Measurements from ENCODE around the gene CYP1A2.

CYP1A2 gene

GRCh38 chr15:74790080-74790916 lies 41.7 kb downstream of the CYP1A2 start:
- DNase-seq (ENCODE audit: low read depth): peak; percentile 71

- no peak for DNase-seq (ENCODE audit: low read depth)
Measured at GRCh38 chr15:74791007-74791406, 42.4 kb downstream of the CYP1A2 start.

GRCh38 chr15:74791667-74792066 lies 43.0 kb downstream of the CYP1A2 start:
- no peak for DNase-seq (ENCODE audit: low read depth)

GRCh38 chr15:74792227-74793016 lies 43.8 kb downstream of the CYP1A2 start:
- DNase-seq (ENCODE audit: low read depth): no peak

- no peak for DNase-seq (ENCODE audit: low read depth)
Measured at GRCh38 chr15:74793135-74794028, 44.7 kb downstream of the CYP1A2 start.

- DNase-seq (ENCODE audit: low read depth): no peak
Measured at GRCh38 chr15:74794248-74794969, 45.8 kb downstream of the CYP1A2 start.

- no peak for DNase-seq (ENCODE audit: low read depth)
Measured at GRCh38 chr15:74794970-74795349, 46.3 kb downstream of the CYP1A2 start.

- no peak for DNase-seq (ENCODE audit: low read depth)
Measured at GRCh38 chr15:74795966-74796625, 47.5 kb downstream of the CYP1A2 start.

GRCh38 chr15:74798388-74799254 lies 50.0 kb downstream of the CYP1A2 start:
- no peak for DNase-seq (ENCODE audit: low read depth)

GRCh38 chr15:74799255-74799855 lies 50.7 kb downstream of the CYP1A2 start:
- no peak for DNase-seq (ENCODE audit: low read depth)

GRCh38 chr15:74799856-74800558 lies 51.4 kb downstream of the CYP1A2 start:
- no peak for DNase-seq (ENCODE audit: low read depth)

- DNase-seq (ENCODE audit: low read depth): no peak
Measured at GRCh38 chr15:74800559-74801094, 52.0 kb downstream of the CYP1A2 start.

- no peak for DNase-seq (ENCODE audit: low read depth)
Measured at GRCh38 chr15:74801311-74801997, 52.8 kb downstream of the CYP1A2 start.

GRCh38 chr15:74802290-74802689 lies 53.6 kb downstream of the CYP1A2 start:
- DNase-seq (ENCODE audit: low read depth): no peak

- no peak for DNase-seq (ENCODE audit: low read depth)
Measured at GRCh38 chr15:74802862-74803447, 54.3 kb downstream of the CYP1A2 start.

- no peak for DNase-seq (ENCODE audit: low read depth)
Measured at GRCh38 chr15:74804935-74805334, 56.3 kb downstream of the CYP1A2 start.

All from non-pigmented ciliary epithelial cell (primary cell).